Aortic smooth muscle cell (primary cell): ENCODE results near the gene DAG1. TPM values are rescaled to one million over a fixed set of nuclear protein-coding genes. Genes with fewer than 3 reads are reported as not detected.

Experiments used
- total RNA-seq: library from RNA; depleted of rRNA; stranded (reverse); fragments of >200 nt; gene quantifications from 2 replicates; pipeline ENCODE4 v1.2.3, GENCODE V29; 2014

Gene DAG1
- total RNA-seq = 49.7 and 65.7 TPM in 2 replicates

GRCh38 chr3:49469936-49470713 lies at the start of gene DAG1:
TSS of gene DAG1 (plus strand) at chr3:49470267. CDS start at chr3:49510535, 40,268 bp downstream.

DNA sequence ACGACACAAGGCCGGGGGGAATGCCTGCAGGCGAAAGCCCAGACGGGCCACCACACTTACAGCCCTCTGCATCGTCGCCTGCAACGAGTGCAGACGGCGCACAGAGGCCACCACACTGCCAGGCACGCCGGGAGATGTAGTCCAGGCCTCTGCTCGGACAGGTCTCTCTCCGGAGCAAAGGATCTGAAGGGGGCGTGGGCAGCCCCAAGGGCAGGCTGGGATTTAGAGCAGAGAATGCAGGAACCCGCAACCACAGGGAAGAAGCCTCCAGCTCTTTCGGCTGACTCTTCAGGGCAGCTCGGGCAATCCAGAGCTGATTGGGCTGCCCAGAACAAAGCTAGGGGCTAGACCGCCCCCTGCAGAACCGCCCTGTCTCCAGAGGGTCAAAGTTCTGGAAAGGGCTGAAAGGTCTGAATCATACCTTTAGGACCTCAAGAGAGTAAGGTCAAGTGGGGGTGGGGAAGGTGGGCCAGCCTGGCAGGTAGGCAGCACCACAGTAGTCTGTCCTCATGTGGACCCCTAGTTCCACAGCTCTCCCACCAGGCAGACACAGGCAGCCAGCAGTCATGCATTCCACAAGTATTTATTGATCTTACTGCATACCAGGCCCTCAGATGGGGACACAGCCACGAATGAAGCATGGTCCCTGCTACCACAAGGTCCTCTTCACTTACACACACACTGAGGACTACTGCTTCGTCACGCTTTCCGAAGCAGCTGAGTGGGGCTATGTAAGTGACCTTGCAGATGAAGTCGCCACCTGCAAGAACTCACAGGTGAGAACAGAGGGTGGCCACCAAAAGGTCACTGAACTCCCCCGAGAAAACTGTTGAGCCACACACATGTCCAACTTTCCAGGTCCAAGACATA lies 47.5 kb upstream of the DAG1 start, which contains the start of gene AMT:
Gene AMT (minus strand): TSS at position 95 of the 870 bp plus-strand sequence. CDS start 23 bp downstream, at position 72.

GRCh38 chr3:49553692-49554632 lies 83.9 kb downstream of the DAG1 start, which contains the start of gene BSN:
TSS of gene BSN (plus strand) at chr3:49554477. CDS start at chr3:49554603, 126 bp downstream.

Other genes starting within 250 kb of the DAG1 start
- gene C3orf62, start 193.0 kb upstream of the DAG1 start, total RNA-seq = 1.1 and 2.1 TPM in 2 replicates
- 22.7 and 31.1 TPM in 2 replicates for gene USP4, start 130.2 kb upstream of the DAG1 start, total RNA-seq
- 253 and 415 TPM in 2 replicates for gene GPX1, start 111.9 kb upstream of the DAG1 start, total RNA-seq
- gene RHOA, start 58.3 kb upstream of the DAG1 start, total RNA-seq = 588 and 739 TPM in 2 replicates
- 28.9 and 30.1 TPM in 2 replicates for gene TCTA, start 57.8 kb upstream of the DAG1 start, total RNA-seq
- 1.1 and 1.5 TPM in 2 replicates for gene AMT, start 47.8 kb upstream of the DAG1 start, total RNA-seq
- gene NICN1, start 40.9 kb upstream of the DAG1 start, total RNA-seq = 3.3 and 7.8 TPM in 2 replicates
- gene BSN, start 84.2 kb downstream of the DAG1 start, total RNA-seq = under 0.01 and 0.06 TPM in 2 replicates
- 132 and 152 TPM in 2 replicates for gene APEH, start 204.1 kb downstream of the DAG1 start, total RNA-seq
- 3.4 and 4.4 TPM in 2 replicates for gene MST1, start 219.2 kb downstream of the DAG1 start, total RNA-seq
- gene RNF123, start 219.3 kb downstream of the DAG1 start, total RNA-seq = 20.6 and 24.4 TPM in 2 replicates
- gene AMIGO3, start 249.4 kb downstream of the DAG1 start, total RNA-seq = not detected in 2 replicates